Stimulated activated CD4-positive, alpha-beta T cell treated with anti-CD3 and anti-CD28 coated beads, Interleukin-12 subunit alpha, Interleukin-12 subunit beta, amount 100 ng/mL, for 24 hours (primary cell): Measurements from ENCODE around the gene SIGLEC8.
"Not testable (repeated sequence)": the region's sequence is repeated elsewhere in the genome, so short reads cannot be mapped to it uniquely, and the experiment has no call there.

Experiments used
- DNase-seq, 2 experiments: peaks; one replicate each; pipeline ENCODE4 v3.0.0-alpha.2; 2020; ENCODE audit warnings: low read depth in 2 of 2

SIGLEC8 gene

GRCh38 chr19:51473009-51473707, 14.9 kb upstream of the SIGLEC8 start:
- peak; percentile 72 to 90 for DNase-seq

GRCh38 chr19:51472607-51473006, 14.4 kb upstream of the SIGLEC8 start:
- no peak for DNase-seq

GRCh38 chr19:51471527-51471926, 13.3 kb upstream of the SIGLEC8 start:
- no peak for DNase-seq

GRCh38 chr19:51470966-51471365, 12.7 kb upstream of the SIGLEC8 start:
- DNase-seq: no peak

GRCh38 chr19:51469629-51470028, 11.4 kb upstream of the SIGLEC8 start:
- no peak for DNase-seq

- no peak for DNase-seq
Measured at GRCh38 chr19:51469162-51469561, 10.9 kb upstream of the SIGLEC8 start.

GRCh38 chr19:51468545-51468920, 10.3 kb upstream of the SIGLEC8 start:
- no peak for DNase-seq

GRCh38 chr19:51467864-51468544, 9.8 kb upstream of the SIGLEC8 start:
- no peak for DNase-seq

- DNase-seq: no peak
Measured at GRCh38 chr19:51466723-51467122, 8.5 kb upstream of the SIGLEC8 start.

GRCh38 chr19:51463976-51464581, 5.8 kb upstream of the SIGLEC8 start:
- DNase-seq: not testable (repeated sequence)

- no peak for DNase-seq
Measured at GRCh38 chr19:51462681-51463080, 4.4 kb upstream of the SIGLEC8 start.

GRCh38 chr19:51462276-51462675, 4.0 kb upstream of the SIGLEC8 start:
- no peak for DNase-seq

- no peak for DNase-seq
Measured at GRCh38 chr19:51461723-51462161, 3.5 kb upstream of the SIGLEC8 start.

GRCh38 chr19:51460164-51460992, 2.1 kb upstream of the SIGLEC8 start:
- no peak for DNase-seq

GRCh38 chr19:51458899-51459505, 748 bp upstream of the SIGLEC8 start:
- DNase-seq: no peak

GRCh38 chr19:51457351-51458013, 772 bp downstream of the SIGLEC8 start:
- DNase-seq: no peak

GRCh38 chr19:51456541-51457290, 1.5 kb downstream of the SIGLEC8 start:
- DNase-seq: no peak

- DNase-seq: peak in 1 of 2 experiments; percentile 36
Measured at GRCh38 chr19:51450730-51451307, 7.4 kb downstream of the SIGLEC8 start.

- DNase-seq: peak in 1 of 2 experiments; percentile 59
Measured at GRCh38 chr19:51448411-51449016, 9.7 kb downstream of the SIGLEC8 start.

GRCh38 chr19:51448011-51448410, 10.2 kb downstream of the SIGLEC8 start:
- no peak for DNase-seq
